HG03558 (cell line): ENCODE data around the gene TTC8.
"Not testable (repeated sequence)": the region's sequence is repeated elsewhere in the genome, so short reads cannot be mapped to it uniquely, and the experiment has no call there.

Source experiments
- ATAC-seq: cut with Tn5 transposase; IDR thresholded peaks from one replicate; pipeline ENCODE4 v1.9.1; 2021; ENCODE audit warnings: moderate number of reproducible peaks; ENCODE audit not compliant: unreplicated experiment; ENCODE audit errors: extremely low read depth

The TTC8 gene

GRCh38 chr14:88859118-88859517 is 34.7 kb downstream of the TTC8 start:
- not testable (repeated sequence) for ATAC-seq

GRCh38 chr14:88863167-88863566 is 38.7 kb downstream of the TTC8 start:
- no peak for ATAC-seq

GRCh38 chr14:88864198-88864597 is 39.7 kb downstream of the TTC8 start:
- no peak for ATAC-seq

GRCh38 chr14:88866305-88866704 is 41.9 kb downstream of the TTC8 start:
- no peak for ATAC-seq

- ATAC-seq: no peak
Observed at GRCh38 chr14:88868558-88869159, 44.2 kb downstream of the TTC8 start.

GRCh38 chr14:88870777-88871176 is 46.3 kb downstream of the TTC8 start:
- ATAC-seq: no peak

GRCh38 chr14:88871429-88871828 is 47.0 kb downstream of the TTC8 start:
- ATAC-seq: no peak

GRCh38 chr14:88872976-88873375 is 48.5 kb downstream of the TTC8 start:
- no peak for ATAC-seq

GRCh38 chr14:88877192-88877591 is 52.7 kb downstream of the TTC8 start:
- ATAC-seq: no peak

GRCh38 chr14:88879022-88879421 is 54.6 kb downstream of the TTC8 start:
- ATAC-seq: no peak

GRCh38 chr14:88882236-88882635 is 57.8 kb downstream of the TTC8 start:
- no peak for ATAC-seq

GRCh38 chr14:88895116-88895515 is 70.7 kb downstream of the TTC8 start:
- no peak for ATAC-seq

- ATAC-seq: no peak
Observed at GRCh38 chr14:88901189-88901588, 76.7 kb downstream of the TTC8 start.

GRCh38 chr14:88901991-88902390 is 77.5 kb downstream of the TTC8 start:
- ATAC-seq: no peak

GRCh38 chr14:88902850-88903249 is 78.4 kb downstream of the TTC8 start:
- ATAC-seq: no peak

- no peak for ATAC-seq
Observed at GRCh38 chr14:88904206-88904647, 79.8 kb downstream of the TTC8 start.

GRCh38 chr14:88904864-88905263 is 80.4 kb downstream of the TTC8 start:
- ATAC-seq: no peak

GRCh38 chr14:88908216-88908615 is 83.8 kb downstream of the TTC8 start:
- ATAC-seq: no peak

- no peak for ATAC-seq
Observed at GRCh38 chr14:88910386-88910785, 85.9 kb downstream of the TTC8 start.

GRCh38 chr14:88911809-88912208 is 87.4 kb downstream of the TTC8 start:
- ATAC-seq: no peak

- ATAC-seq: no peak
Observed at GRCh38 chr14:88914956-88915355, 90.5 kb downstream of the TTC8 start.

- ATAC-seq: no peak
Observed at GRCh38 chr14:88919502-88919901, 95.1 kb downstream of the TTC8 start.
